ENCODE data around the gene EXOC4.

GRCh38 chr7:133268355-133268754, 15.5 kb downstream of the EXOC4 start:
- TF ChIP-seq POLR2A (IDR thresholded peaks at IDR 0.05): no peak
- TF ChIP-seq EP300 (IDR thresholded peaks at IDR 0.05): no peak
- no peak for TF ChIP-seq CTCF (IDR thresholded peaks at IDR 0.05)
- TF ChIP-seq POLR2AphosphoS5 (IDR thresholded peaks at IDR 0.05): no peak
